NCI-H82 treated with DMSO at 0.1 percent for 48 hours (cell line): Measurements from ENCODE around the gene EPS8.

ENCODE experiments used
- DNase-seq: peaks from one replicate; lab custom pipeline; 2025; ENCODE audit not compliant: unreplicated experiment; lab: John Stamatoyannopoulos, UW

The EPS8 gene

DNA sequence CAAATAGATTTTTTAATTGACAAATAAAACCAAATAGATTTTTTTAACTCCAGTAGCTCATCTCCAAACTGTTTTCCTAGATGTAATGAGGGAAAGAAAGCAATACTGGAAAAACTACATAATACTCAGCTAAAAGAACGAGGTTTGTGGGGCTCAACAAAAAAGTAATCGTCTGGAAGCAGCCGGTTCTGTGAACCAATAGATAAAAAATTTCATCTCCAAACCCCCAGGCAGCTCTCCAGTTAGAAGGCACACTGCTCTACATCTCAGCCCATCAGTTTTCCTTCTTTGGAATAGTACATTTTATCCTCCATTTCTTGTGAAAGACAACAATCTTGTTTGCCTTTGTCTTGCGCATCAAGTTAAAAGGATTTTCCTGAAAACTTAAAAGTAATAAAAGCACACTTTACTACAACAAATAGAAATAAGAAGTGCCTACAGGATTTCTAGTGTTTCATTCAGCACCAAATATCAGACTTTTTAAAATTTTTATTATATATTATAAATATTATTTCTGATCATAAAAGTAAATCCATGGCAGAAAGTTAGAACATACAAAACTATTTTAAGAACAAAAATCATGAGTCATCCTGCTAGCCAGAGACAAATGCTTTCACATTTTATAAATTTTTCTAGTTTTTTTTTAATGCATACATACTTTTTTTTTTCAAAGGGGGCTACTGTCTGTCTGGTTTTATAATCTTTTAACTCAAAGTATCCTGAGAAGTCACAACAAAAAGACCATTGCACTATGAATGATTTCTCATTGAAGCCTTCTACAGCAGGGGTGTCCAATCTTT lies 67.7 kb downstream of the EPS8 start:
- DNase-seq, result no peak

DNA sequence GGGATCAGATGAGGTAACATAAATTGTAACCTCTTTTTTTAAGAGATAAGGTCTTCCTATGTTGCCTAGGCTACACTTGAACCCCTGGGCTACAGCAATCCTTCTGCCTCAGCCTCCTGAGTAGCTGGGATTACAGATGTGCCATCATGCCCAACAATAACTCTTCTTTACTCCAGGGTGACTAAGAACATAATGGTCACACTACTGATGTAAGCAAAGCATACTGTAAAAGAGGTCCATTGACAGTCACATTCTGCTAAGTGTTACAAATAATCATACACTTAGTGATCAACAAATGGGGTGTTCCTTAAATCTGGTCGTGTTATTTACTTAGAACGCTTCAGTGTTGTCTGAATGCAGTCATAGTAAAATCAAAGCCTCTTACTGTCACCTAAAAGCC lies 68.9 kb downstream of the EPS8 start:
- DNase-seq, result no peak

DNA sequence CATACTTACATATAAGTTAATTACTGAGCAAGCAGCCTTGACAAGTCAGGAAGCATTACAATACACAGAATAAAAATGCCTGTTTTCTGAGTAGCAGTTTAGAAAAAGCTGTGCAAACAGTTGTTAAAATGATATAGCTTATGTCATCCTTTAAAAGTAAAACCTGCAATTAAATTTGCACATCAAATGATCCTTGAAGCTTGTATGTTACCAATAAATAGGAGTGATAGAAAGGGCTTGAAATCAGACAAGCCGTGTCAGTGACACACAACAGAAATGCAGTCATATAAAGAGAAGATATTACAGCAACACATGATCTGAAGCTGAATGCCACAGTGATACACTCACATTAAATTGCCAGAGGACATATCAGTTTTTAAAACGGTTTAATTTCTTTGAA lies 70.0 kb downstream of the EPS8 start:
- no peak for DNase-seq

- no peak for DNase-seq
These were observed 71.1 kb downstream of the EPS8 start for GRCh38 chr12:15717940-15718567.

DNA sequence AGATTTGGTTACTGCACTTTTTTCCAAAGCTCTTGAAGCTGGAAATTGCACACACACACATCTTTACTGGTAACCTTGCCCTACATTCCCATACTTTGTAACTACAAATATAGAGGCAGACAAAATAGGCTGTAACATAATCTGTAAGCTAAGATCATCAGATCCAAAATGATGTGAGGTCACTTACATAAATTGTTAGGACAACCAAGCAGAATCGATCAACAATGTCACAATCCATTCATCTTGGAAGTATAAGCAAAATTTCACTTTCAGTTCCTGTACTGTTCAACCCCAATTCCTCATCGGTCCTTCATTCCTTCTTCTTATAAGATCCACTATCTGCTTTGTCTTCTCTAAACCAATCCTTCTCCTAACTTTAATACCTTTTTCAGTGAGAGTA lies 72.6 kb downstream of the EPS8 start:
- no peak for DNase-seq

- no peak for DNase-seq
These were observed 74.9 kb downstream of the EPS8 start for GRCh38 chr12:15714256-15714655.

DNA sequence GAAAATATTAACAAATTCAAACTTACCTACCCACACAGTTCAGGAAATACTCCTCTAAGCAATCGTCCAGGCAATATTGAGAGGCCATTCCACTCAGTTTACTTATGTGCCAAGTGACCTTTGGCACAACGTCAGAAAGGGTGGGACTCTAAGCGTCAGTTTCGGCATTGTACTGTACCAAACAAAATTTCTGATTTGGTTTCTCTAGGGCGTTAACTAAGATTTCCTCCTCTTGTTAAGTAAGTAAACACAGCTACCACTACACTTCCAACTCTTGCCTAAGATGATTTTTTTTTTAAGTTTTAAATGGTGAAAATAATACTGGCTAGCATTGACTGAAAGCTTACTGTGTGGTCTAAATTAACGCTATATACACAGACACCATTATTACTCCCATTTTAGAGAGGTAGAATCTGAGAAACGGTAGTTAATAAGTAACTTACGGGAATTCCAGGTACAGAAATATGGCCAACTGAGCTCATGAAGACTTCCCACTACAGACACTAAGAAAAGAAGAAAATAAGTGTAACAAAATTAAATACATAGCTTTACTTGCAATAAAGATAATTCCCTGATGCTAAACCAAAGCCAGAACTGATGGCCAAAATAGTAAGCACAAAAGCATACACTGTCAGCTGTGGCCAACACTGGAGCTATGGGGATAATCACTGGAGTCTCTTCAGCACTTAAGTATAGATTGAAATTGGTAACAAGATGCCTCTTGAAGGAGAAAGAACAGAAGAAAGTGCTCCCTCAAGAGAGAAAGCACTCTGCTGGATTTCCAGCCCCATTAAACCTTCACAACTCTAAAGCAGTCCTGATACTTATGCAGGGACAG lies 76.1 kb downstream of the EPS8 start:
- no peak for DNase-seq

DNA sequence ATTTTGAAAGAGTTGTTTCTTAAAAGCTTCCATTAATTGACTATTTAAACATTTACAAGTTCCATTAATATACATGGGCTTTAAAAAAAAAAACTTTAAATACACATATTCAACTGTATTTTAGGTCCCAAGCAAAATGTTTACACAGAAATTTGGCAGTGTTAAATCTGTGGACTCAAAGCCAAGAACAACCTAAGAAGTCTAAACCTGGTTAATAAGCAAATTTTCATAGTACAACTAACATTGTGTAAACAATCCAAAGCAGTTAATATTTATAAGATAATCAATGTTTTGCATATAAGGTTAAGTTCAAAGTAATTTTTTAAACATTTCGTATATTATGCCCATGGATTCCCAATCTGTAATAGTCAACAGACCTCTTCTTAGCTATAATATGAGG lies 77.0 kb downstream of the EPS8 start:
- no peak for DNase-seq

GRCh38 chr12:15710860-15711510 lies 78.2 kb downstream of the EPS8 start:
- no peak for DNase-seq

DNA sequence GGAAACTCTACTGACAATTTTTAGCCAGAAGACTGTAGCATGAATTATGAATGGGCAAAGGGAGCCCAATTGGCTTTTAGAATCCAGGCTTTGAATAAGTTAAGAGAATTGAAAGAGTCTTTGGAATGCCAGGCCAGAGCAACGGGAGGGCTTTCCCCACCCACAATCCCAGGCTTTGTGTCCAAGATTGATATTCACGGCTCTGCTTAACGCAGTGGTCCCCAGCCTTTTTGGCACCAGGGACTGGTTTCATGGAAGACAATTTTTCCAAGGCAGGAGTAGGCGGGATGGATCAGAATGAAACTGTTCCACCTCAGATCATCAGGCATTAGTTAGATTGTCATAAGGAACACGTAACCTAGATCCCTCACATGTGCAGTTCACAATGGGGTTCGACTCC lies 79.6 kb downstream of the EPS8 start:
- no peak for DNase-seq

- no peak for DNase-seq
These were observed 80.7 kb downstream of the EPS8 start for GRCh38 chr12:15708396-15709076.

DNA sequence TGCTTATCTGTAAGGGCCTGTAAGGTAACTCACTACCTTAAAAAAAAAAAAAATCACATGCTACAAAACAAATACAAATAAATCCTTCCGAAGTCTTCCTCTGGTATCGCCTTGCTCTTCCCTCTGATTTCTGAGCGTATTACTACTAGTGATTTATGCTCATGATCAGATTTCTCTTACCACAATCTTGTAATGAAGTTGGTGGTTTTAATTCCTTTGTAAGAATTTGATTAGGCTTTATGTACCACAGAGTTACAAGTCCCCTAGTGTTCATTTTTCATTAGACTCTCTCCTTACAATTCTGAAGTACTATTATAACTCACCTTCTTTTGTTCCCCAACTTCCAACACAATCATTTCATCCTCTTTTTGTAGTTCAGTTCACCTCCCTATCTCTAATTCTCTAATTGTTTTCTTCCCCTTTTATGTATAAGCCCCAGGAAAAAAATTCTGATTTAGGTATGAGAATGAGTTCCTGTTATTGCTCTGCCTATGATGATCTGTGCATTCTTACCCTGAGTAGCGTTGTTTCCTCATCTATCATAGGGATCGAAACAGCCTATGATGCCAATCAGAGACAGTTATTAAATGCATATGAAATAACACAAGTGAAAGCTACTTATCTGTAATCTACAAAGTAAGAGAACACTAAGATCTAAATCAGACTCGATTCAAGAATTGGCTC lies 81.5 kb downstream of the EPS8 start:
- DNase-seq, result peak; percentile 42

DNA sequence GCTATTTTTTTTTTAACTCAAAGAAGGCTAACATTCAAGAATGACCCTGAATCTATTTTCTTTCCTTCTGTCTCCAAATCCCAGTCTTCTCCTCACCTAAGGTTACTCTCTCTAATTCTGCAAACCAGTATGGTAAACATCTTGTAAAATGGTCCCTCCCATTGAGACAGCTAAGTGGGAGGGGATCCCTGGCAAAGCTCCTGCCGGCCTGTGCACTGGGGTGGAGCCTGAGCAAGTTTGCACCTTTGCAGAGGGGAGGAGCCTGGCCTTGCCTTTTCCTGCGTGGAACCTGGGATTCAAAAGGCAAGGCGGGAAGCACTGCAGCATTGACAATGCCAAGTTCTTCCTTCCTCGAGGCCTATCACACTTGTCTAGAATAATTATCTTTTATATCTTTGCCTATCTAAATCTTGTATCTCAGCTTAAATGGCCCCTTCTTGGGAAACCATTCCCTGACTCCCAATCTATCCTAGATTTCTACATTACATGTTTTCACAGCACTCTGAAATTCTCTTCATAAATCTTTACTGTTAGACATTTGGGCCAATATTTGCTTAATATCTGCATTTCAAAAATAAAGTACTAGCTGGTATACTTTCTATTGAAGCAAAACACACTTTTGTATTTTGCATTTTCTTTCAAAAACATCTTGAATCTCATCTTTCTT lies 83.0 kb downstream of the EPS8 start:
- no peak for DNase-seq

DNA sequence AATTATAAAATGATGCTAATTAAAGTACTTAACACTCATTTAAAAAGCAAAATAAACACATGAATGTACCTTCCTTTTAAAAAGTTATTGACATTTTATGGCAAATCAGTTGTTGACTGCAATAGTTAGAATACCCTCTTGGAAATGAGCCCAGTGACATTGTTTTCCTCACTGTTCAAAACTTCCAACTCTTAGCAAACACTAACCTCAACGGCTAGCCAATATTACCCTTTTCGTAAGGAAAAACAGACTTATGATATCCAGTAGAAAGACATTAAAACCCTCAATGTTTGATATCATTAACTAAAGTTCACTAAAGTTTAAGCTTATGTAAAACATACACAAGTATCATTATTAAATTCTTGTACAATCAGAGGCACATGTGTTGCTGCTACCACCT lies 83.6 kb downstream of the EPS8 start:
- no peak for DNase-seq

- no peak for DNase-seq
These were observed 86.9 kb downstream of the EPS8 start for GRCh38 chr12:15702276-15702675.

- DNase-seq, result no peak
These were observed 87.5 kb downstream of the EPS8 start for GRCh38 chr12:15701631-15702156.

DNA sequence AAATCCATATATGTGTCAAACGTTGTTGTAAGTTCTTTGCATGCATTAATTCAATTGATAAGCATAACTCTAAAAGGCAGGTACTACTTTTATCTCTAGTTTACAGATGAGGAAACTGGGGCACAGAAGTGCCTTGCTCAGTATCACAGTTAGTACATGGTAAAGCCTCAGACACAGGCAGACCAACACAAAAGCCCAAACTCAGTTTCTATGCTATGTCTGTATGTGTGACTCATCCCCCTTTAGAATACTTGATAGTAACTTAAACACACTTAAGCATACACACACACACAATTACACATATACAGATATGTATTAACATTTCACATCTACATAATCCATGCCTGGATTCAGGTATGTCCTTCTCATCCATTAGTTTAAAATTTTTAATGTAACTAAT lies 88.0 kb downstream of the EPS8 start:
- no peak for DNase-seq

DNA sequence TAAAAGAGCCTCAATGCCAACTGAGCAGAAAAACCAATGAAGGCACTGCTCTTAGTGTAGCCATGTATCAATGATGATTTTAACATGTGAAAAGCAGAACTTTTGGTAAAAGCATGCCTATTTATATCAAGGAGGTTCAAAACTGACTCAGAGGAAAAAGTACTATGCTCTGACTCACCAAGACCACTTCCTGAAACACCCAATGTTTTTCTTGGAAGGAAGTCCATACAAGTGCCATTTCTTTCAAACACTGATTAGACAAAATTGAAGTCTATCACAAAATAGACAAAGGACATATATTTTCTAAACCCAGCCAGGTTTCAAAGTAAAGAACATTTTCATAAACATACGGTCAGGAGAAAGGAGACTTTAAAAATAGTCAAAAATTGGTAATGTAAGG lies 88.6 kb downstream of the EPS8 start:
- DNase-seq, result no peak

GRCh38 chr12:15699886-15700285 lies 89.3 kb downstream of the EPS8 start:
- DNase-seq, result no peak
